Anterior cingulate cortex (tissue), 58 donors: ENCODE data around the gene KIAA1549.

Source experiments
- DNase-seq, 58 donors: peaks; one replicate each; lab custom pipeline; 2025; lab: John Stamatoyannopoulos, UW

KIAA1549 gene

DNA sequence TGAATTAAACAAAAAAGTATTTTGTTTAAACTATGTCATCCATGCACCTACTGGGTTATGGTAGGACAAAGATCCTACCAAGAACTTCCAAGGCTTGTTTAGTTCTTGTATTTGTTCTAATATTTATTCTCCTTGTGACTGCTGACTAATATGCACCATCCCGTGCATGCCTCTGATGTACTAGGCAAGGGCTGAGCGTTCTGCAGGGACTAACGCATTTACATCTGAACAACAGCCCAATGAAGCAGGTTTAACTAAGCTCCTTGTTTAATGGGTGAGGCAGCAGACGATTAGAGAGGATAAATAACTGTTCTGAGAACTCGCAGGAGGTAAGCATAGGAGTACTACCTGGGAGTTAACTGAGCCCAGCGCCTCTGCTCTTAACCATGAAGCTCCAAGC lies 64.9 kb downstream of the KIAA1549 start:
- no peak for DNase-seq

DNA sequence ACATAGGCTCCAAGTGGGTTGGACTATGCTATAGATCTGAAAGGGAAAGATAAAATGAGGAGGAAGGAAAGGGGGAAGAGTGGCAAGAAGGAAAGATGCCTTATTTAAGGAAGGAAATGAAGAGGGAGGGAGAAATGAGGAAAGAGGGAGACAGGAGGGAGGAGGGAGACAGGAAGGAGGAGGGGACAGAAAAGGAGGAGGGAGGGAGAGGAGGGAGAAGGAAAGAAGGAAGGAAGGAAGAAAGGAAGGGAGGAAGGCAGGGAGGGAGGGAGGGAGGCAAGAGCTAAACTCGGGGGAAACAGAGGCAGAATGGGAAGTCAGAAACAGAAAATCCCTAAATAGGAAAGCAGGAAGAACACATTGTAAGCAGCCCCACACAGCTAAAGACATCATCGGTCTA lies 67.4 kb downstream of the KIAA1549 start:
- no peak for DNase-seq

DNA sequence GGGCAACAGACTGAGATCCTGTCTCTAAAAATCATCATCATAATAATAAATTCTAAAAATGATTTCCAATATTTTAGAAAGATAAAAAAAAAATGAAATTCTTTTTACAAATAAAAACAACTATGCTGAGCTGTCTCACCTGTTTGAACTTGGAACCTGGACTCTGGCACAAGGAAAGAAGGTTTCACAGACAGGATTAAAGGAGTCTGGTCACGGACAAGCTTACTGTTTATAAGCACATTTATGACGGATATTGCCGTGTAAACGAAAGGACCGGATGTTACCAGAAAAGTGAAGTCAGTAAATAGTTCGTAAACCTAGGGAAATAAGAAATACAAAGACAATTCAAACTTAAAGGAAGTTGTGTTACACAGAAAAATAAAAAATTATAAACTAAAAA lies 70.2 kb downstream of the KIAA1549 start:
- DNase-seq = no peak

DNA sequence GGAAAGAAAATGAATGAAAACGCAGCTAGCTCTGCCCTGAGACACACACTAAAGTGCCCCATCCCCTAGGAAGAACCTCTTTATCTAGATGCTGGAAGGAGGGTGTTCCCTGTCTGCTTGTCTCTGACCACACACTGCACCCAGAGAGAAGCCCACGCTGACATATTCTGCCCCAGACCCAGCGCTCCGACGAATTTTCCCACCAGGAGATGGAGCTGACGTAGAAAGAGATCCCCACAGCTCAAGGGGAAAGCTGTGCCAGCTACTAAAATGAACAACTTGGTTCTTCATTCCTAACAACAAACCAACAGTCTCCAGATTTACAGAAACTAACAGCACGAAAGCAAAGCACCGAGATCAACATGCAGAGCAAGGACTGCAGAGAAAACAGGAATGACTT lies 73.3 kb downstream of the KIAA1549 start:
- peak in 1 of 58 donors; percentile 5 for DNase-seq

DNA sequence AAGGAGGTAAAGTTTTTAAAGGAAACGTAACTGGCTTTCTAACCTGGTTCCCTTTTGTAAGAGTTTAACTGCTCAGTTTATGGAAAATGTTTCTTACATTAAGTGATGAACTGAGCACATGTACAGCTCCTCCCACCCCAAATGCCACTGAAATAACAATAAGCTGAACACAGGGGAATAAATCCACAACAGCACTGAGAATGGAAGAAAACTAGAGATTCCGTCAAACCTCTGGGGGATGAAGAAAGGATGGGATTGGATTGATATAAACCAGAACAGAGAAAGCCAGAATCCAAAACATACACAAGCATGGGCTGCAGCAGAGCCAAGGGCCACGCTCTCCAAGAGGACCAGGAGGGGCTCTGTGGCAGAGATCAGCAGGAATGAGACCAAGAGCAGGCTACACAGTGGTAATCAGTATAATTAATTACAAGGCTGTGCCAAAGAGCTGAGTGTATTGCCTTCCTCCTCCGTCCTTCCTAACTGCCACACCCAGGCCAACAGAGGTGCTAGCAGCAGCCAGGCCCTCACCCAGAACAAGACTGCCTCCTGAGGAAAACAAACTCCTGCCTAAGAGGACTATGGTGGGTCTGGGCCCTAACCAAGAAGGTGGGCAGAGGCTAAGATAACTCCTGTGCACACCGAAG lies 73.9 kb downstream of the KIAA1549 start:
- DNase-seq = no peak

DNA sequence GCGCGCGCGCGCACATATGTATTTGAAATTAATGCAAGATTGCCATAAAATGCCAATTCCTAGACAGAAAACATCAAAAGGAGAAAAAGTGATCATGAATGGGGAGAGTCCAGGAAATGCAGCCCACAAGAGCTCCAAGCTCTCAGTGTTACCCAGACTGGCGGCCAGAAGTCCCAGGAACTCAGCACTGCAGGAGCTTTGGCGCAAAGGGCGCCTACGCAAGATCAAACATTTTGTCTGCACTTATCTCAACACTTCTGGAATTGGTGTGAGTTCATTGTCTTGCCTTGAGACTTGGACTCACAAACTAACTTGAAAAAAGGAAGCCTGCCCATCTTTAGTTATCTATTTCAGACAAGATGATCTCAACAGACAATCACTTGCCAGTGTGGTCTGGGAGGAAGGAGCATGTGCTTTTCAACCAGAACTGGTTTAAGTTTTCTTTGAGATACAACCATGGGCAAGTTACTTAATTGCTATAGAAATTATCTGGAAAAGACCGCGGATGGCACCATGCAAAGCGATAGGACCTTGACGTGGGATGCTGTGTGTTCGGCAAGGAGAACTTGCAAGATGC lies 77.2 kb downstream of the KIAA1549 start:
- no peak for DNase-seq

DNA sequence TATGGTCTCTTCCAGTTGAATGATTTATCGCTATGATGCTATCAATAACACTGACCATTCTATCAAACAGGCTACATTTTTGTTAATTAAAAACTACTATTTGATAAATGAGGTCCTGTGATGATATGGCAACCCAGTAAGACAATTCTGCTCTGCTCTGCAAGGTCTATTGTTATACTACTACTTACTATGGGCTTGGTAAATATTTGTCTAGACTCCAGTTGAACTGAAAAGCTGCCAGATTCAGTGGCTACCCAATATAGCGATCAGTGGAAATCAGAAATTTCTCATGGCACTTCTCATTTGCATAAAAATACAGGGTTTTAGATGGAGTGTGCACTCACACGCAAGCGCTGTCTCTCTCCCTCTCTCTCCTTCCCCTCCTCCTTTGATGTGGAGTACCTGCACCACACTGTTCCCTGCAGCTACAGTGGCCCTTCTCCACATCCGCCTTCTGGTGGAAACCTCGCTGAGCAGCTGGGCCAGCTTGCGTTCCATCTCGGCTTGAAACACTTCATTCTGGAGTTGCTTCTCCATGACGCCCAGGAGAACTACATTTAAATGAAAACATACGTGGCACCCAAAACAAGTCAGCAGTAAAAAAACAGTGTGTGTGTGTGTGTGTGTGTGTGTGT lies 77.9 kb downstream of the KIAA1549 start:
- no peak for DNase-seq

DNA sequence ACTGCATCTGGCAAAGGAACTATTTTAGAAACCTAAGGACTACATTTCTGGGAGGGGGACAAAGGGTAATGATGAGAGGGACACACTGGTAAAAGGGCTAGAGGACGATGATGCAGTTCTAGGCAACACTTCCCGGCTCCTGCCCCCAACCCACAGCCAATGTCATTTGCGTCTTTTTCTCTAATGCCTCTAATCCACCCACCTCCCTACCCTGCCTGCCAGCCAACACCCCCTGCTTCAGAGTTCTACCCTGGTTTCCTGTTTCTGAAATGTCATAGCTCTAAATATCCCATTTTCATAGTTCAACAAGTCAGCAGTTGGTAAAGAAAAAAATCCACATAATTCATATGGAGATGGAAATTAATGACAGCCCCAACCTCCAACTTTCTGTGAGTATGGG lies 79.0 kb downstream of the KIAA1549 start:
- no peak for DNase-seq

DNA sequence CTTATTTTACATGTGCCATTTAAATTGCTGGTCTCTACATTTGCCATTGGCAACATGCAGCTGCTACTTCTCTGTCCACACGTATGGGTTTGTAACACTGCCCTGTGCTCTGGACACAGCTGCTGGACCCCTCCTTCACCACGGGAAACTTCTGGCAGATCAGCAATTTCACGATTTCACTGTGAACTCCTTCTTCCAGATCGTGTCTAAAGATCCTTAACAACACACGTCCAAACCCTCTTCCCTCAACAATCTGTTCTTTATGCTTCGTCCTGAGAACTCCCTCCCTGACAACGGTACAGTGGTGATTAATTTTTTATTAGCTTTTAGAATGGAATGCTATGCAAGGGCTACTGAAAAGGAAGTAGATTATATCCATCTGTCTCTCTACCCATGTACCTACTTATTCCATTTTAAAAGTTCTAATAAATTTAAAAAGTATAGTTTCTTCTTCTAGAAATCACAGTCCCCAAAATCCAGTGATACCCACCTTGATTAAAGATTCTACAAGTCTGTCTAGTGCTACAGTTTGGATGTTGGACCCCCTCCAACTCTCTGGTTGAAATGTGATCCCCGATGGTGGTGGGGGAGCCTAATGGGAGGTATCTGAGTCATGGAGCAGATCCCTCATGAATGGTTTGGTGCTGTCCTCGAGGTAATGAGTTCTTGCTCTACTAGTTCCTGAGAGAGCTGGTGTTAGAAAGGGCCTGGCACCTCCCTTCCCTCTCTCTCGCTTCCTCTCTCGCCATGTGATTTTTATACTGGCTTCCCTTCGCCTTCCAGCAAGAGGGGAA lies 81.0 kb downstream of the KIAA1549 start:
- DNase-seq = no peak

DNA sequence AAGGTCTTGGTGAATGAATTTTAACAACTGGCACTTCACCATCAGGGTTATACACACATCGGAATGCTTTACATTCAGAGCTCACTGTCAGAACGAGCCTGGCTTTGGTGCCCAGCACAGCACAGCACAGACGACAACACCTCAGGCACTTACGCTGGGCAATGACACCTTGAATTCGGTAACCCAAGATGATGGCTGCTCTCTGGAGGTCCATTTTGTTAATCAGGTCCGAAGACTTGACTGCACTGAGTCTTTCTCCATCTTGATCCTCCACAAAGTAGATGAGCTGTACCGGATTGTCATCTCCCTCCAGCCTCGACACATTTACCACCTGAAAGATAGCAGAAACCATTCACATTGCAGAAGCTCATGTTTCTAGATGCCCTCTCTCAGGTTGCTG lies 82.4 kb downstream of the KIAA1549 start:
- no peak for DNase-seq

DNA sequence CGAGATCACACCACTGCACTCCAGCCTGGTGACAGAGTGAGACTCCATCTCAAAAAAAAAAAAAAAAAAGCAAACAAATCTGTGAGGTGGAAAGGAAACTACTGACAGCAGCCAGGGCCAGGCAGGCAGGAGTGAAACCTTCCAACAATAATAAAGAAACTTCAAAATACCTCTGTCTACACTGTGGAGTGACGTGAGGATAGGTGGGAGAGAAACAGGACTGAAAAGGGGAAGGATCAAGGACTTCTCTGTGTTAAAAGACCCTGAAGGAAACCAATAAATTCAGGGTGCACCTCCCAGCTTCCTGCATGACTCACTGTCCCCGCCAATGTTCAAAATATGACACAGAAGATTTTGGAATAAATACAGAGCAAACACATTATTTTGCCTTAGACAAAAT lies 82.9 kb downstream of the KIAA1549 start:
- no peak for DNase-seq

DNA sequence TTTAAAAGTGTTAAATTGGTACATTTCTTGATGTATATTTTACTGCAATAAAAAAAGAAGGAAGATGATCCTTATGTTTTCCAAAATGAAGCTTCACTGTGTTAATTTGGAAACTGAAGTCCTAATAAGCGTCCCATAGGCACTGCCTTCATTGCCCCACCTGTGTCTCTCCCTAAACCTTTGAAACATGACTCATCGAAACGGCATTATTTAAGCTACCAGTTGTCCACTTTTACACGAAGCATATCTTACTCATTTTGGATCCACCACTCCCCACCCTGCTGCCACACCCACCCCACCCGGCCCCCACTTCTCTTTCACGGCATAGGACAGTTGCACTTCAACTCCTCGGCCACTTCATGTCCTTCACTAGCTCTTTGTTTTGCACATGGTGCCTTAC lies 85.5 kb downstream of the KIAA1549 start:
- DNase-seq = no peak

DNA sequence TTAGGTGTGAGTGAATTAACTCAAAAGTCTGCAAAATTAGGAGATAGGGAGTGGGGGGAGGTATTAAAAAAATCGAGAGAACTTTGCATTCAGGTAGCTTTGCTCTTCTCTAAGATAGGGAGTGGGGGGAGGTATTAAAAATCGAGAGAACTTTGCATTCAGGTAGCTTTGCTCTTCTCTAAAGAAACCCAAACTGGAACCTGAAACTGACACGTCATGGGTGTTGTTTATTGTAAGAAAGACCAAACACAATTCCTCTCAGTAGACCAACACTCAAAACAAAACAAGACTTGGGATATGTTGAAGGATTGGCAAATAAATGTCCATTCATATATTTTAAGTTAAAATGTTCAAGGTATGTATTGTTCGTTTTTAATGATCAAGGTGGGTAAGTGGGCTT lies 87.9 kb downstream of the KIAA1549 start:
- DNase-seq = no peak

DNA sequence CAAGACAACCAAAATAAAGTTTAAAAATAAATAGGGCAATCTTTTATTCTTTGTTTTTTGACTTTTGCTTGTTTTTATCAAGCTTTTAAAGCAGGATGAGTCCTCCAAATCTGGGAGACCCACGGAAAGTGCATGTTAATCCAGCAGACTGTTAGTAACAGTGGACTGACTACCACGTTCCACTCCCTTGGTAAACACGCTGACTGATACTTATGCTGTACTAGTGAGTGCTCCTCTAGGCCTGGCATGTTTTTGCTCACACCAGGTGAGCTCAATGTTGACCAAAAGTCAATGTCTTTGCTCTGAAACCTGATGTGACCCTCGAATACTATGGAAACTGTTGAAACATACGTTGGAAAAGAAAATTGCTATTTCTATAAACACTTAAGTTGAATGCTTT lies 88.4 kb downstream of the KIAA1549 start:
- DNase-seq = no peak

DNA sequence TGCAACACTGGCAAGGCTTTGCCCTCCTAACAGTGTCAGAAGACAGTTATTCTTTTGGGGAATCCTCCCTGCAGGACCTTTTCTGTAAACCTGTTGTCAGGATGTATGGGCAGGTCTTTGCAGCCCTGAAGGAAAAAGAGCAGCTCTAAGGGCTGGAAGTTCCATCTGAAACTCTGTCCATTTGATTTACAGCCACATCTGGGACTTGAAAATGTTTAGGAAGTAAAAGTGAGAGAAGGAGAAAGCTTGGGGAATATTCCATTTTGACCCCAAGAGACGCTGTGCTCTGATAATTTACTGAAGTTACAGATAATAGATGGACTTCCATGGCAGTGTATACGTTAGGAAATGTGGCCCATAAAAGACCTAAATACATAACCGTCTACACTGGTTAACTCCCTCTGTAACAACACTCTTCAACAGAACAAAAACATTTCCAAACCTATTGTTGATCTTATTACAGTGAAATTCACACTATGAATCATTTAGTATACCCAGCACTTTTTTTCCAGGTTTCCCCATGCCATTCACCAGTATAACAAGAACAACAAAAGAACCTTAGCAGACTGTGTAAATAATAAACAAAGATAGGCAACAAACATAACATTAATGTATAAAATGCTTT lies 89.1 kb downstream of the KIAA1549 start:
- no peak for DNase-seq

DNA sequence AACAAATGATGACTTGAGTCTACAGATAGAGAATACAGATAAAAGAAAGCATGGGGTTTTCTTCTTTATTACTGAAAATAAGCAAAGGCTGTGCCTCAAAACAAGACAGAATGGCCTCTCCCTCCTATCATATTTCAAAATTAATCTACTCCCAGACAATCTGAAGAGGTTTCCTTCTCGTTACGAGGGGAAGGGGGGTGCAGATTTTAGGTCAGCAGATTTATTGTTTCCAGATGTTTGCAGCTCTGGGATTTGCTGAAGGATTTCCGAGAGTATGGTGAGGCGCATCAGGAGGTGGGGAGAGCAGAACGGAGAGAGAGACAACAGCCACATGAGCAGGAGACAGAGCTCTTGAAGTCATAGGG lies 89.8 kb downstream of the KIAA1549 start:
- no peak for DNase-seq

DNA sequence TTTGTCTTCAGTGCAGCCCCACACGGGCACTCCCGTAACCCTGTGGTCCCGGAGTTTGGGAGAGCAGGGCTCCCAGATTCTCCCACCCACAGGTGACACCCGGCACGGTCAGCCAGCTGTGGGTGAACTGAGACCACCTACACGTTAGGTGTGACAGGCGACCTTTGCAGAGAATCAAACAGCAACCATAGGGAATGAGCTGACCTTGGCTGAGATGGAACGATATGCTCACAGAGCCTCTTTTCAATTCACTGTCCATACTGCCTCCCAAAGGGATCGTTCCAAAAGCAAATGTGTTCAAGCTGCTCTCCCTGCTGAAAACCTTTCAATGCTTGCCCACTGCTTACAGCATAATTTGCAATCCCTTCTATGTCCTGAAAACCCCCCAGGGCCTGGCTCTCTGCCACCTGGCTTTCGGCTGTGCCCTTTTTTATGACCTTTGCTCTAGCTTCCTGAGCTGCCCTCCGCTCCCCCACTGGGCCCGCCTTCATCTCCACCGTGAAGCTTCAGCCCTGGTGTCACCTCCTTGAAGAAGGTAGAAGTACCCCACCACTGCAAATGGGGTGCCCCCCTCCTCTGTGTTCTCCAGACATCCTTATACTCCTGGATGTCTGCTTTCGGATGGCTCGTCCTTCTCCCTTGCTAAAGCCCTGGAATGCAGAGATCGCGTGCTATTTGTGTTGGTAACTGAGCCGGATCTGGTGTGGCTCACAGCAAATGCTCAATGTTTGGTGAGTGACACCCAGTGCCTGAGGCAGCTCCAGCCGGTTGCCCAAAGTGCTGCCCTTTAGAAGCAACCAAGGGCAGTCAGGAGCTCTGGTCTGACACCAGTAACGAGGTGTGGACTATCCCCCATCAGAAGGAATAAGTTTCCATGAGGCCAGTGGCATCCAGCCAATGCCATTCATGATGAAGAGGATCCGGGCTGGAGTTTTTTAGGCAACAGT lies 90.4 kb downstream of the KIAA1549 start:
- DNase-seq = peak in 2 of 58 donors; percentile 3 to 5

DNA sequence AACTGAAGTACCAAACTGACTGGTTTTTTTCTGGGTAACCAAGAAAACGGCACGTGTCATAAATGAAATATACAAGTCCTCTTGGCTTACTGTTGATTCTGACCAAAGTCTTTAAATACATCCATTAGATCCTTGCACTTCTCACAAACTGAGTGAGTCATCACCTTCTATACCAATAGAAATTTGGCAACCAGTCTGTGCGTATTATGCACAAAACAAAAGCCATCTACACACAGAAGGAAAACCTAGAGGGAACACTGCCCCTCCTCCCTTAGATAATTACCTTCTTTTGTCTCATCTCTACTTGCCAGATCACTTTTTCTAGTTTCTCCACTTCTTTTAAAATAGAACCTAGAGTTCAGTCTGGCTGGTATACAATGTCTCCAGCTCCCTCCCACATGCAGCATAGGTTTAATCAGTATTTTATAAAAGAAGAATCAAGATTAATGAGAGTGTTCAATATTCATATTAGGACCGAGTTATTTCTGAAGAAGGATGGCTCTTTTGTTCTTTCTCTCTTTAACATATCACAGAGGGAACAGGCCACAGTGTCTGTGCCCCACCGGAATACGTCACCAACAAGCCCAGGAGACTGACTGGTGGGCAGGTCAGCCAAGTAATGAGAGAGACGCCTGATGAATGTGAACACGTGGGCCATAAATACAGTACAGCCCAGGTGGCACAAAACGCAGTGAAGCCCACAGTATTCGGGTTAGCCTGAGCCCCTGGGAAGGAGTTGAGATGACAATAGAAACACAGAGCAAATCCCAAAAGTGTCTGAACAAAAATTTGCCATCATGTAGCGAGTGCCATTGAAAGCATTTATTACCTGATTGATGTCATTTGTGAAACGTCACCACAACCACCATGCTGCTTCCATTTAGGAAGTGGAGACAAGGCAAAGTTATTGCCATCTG lies 91.3 kb downstream of the KIAA1549 start:
- no peak for DNase-seq
